A673 (cell line): ENCODE measurements around the gene C7orf57.

ENCODE experiments used
- EZH2 ChIP-seq: fragments of 200-600 bp; sonication (generic); IDR thresholded peaks from 2 replicates; pipeline ENCODE4 v1.6.1; 2017; ENCODE audit warnings: borderline replicate concordance, low read depth, mild to moderate bottlenecking, mixed read lengths, antibody characterized with exemption, low read length; ENCODE audit not compliant: poor library complexity, severe bottlenecking
- TF ChIP-seq, protein P1 (sequence below): fragments of 300-800, 200-600 bp; sonication (generic); conservative IDR thresholded peaks from 2 replicates; pipeline ENCODE4 v1.5.1; 2017; ENCODE audit warnings: low read depth, mild to moderate bottlenecking, antibody characterized with exemption, low read length, moderate library complexity, mixed read lengths

DNA sequence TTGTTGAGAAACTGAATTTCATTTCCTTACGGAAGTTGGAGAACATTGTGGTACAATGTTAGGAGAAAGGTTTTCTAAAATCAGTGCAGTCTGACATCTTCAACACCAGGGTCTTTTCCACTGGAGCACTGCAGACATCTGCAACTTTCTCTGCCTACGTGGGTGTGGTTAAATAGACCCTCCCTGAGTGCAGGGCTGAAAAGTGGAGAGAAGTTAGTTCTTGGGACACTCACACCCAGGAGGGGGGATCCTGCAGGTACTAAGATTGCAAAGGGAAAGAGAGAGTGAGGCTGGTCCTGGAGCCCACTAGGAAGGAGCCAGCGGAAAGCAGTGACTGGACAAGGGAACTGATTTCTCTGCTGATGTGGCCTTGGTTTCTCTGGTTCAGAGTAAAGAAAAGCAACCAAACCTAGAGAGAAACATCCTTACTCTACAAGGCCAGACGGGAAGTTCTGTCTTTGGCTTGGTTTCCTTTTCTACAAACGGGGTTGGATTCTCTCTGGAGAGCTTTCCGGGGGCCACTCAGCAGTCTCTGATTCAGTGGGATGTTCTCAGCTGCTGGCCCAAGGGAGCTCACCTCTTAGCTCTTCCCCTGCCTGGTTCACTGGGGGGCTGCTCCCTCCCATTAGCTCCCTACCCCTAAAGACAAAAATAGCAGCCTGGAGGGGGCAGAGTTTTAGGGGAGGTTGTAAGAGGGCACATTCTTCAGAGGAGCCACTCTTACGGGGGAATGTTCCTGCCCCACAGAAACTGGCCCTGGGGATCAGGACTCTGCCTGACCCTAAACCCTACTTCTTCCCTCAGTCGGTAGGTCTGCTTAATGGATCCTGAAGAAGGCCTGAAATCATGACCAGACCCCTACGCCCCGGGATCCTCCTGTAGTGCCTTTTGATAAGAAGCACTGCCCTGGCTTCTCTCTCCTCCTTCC, 56.4 kb downstream of the C7orf57 start:
- TF ChIP-seq, protein P1, sequence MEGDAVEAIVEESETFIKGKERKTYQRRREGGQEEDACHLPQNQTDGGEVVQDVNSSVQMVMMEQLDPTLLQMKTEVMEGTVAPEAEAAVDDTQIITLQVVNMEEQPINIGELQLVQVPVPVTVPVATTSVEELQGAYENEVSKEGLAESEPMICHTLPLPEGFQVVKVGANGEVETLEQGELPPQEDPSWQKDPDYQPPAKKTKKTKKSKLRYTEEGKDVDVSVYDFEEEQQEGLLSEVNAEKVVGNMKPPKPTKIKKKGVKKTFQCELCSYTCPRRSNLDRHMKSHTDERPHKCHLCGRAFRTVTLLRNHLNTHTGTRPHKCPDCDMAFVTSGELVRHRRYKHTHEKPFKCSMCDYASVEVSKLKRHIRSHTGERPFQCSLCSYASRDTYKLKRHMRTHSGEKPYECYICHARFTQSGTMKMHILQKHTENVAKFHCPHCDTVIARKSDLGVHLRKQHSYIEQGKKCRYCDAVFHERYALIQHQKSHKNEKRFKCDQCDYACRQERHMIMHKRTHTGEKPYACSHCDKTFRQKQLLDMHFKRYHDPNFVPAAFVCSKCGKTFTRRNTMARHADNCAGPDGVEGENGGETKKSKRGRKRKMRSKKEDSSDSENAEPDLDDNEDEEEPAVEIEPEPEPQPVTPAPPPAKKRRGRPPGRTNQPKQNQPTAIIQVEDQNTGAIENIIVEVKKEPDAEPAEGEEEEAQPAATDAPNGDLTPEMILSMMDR: no peak
- TF ChIP-seq EZH2: no peak
